Colonic mucosa (tissue), 4 donors: Measurements from ENCODE around the gene KCNIP2. TPM values are rescaled to one million over a fixed set of nuclear protein-coding genes. Genes with fewer than 3 reads are reported as not detected.

Experiments used
- DNase-seq: peaks from one replicate; pipeline ENCODE4 v3.0.0-alpha.2; 2020
- H3K27ac ChIP-seq: fragments of 200-600 bp; one replicate; pipeline ENCODE4 v1.8.0; 2021
- H3K27me3 ChIP-seq: fragments of 200-600 bp; one replicate; pipeline ENCODE4 v1.8.0; 2021
- H3K36me3 ChIP-seq: fragments of 200-600 bp; one replicate; pipeline ENCODE4 v1.8.0; 2021
- H3K4me1 ChIP-seq: fragments of 200-600 bp; one replicate; pipeline ENCODE4 v1.8.0; 2021; ENCODE audit warnings: mild to moderate bottlenecking
- H3K4me3 ChIP-seq: fragments of 200-600 bp; one replicate; pipeline ENCODE4 v1.8.0; 2021
- H3K9ac ChIP-seq, 2 donors: one replicate each; pipeline ENCODE4 v1.7.0; 2013; ENCODE audit warnings: control low read depth in 2 of 2, low read depth in 2 of 2, low read length in 2 of 2
- H3K9me3 ChIP-seq: fragments of 200-600 bp; one replicate; pipeline ENCODE4 v1.8.0; 2021
- intact Hi-C: fragments of 100-400 bp; cut with DNase I; formaldehyde crosslinking; loops from one replicate; pipeline ENCODE4 v1.14.1; 2022
- total RNA-seq, 2 donors: library from RNA; stranded (reverse); fragmentation: NEBNext Ultra II Directional in 1 of 2; extraction: Animal tissue kit (Norgen Biotek cat#: 25700) in 1 of 2; gene quantifications; one replicate each; pipeline ENCODE4 v1.2.1, GENCODE V29; 2021
- TF ChIP-seq, protein P1 (sequence below): fragments of 200-600 bp; IDR thresholded peaks from one replicate; pipeline ENCODE4 v1.8.0; 2022; ENCODE audit warnings: antibody characterized with exemption, mild to moderate bottlenecking
- donor health status: healthy.
- donor health status: DM: no; HTN: no; CAD: no.
- donor health status: DM: no; HTN: no; CAD: no.

Gene KCNIP2
- total RNA-seq, 2 donors from 2014 or later = 1.5 to 2.8 TPM

DNA sequence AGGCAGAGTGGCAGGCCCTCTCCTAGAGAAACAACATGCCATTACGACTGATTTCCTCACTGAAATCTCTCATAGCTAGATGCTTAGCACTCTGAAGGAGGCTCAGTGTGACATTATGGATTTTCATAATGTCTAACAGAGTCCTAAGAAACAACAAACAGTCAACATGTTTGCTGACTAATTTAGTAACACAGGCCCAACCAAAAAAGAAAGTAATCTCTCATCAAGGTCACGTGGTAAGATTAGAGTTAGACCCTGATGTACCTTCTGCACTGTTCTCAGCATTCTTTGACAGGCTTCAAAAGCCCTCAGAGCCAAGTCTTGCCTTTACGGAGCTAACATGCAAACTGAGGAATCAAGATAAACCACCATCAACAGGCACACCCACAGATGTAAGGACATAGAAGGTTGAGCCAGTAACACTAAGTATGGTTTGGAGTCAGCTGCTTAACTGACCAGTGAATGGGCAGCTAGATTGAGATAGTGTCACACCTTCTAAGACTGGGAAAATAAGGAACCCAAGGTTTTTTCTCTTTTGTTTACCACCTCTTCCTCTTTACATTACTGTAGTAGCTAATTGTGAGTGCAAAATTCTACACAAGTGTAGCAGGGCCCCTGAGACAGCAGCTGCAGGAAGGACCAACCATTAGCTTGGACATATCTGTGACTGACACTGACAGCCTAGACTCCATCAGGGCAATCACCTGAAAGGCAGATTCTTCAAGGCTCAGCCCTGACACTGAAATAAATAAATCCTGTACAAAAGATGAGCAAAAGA, 15.3 kb upstream of the KCNIP2 start:
- intact Hi-C loops = no loop called here
- TF ChIP-seq, protein P1, sequence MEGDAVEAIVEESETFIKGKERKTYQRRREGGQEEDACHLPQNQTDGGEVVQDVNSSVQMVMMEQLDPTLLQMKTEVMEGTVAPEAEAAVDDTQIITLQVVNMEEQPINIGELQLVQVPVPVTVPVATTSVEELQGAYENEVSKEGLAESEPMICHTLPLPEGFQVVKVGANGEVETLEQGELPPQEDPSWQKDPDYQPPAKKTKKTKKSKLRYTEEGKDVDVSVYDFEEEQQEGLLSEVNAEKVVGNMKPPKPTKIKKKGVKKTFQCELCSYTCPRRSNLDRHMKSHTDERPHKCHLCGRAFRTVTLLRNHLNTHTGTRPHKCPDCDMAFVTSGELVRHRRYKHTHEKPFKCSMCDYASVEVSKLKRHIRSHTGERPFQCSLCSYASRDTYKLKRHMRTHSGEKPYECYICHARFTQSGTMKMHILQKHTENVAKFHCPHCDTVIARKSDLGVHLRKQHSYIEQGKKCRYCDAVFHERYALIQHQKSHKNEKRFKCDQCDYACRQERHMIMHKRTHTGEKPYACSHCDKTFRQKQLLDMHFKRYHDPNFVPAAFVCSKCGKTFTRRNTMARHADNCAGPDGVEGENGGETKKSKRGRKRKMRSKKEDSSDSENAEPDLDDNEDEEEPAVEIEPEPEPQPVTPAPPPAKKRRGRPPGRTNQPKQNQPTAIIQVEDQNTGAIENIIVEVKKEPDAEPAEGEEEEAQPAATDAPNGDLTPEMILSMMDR = no peak
- H3K27me3 ChIP-seq = no peaks in the 10 kb centered on the region
- no peaks in the 10 kb centered on the region for H3K4me1 ChIP-seq
- H3K9me3 ChIP-seq = no peaks in the 10 kb centered on the region
- H3K36me3 ChIP-seq = no peaks in the 10 kb centered on the region
- H3K27ac ChIP-seq = no peak overlapping the region
- DNase-seq = no peak
- no peak overlapping the region for H3K9ac ChIP-seq
- H3K4me3 ChIP-seq = no peak overlapping the region

DNA sequence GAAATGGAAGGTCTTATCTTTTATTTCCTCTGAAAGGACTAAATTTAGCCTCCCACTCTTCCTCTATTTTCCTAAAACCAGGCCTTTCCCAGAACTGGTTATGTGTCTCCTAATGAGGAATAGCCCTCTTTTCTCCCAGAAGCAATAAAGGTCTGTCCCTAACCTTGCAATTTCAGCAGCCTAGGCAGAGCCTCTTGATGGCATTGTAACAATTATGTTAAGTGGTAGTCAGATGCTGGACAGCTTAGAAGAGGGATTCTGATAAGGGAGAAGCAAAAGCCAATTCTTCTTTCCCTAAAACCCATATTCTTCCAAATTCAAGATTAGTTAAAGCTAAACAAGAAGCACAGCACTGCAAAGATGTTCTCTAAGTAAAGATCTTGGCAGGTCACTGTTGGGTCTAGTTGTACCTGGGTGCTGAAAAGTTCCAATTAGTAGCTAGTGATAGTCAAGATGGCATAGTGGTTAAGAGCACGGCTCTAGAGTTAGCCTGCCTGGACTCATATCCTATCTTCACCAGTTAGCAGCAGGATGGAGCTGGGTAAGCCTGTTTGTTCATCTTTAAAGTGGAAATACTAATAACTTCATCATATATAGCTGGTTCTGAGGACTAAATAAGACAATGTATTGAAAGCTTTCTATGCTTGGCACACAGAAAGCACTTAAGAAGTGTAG, 14.3 kb upstream of the KCNIP2 start:
- intact Hi-C loops = no loop called here
- TF ChIP-seq, protein P1 = no peak
- Histone ChIP-seq H3K4me3 (no peak overlapping the region), H3K9ac (no peak overlapping the region), H3K27ac (no peak overlapping the region), H3K27me3 (no peaks in the 10 kb centered on the region), H3K4me1 (no peaks in the 10 kb centered on the region), H3K9me3 (no peaks in the 10 kb centered on the region), H3K36me3 (no peaks in the 10 kb centered on the region)
- DNase-seq = no peak

DNA sequence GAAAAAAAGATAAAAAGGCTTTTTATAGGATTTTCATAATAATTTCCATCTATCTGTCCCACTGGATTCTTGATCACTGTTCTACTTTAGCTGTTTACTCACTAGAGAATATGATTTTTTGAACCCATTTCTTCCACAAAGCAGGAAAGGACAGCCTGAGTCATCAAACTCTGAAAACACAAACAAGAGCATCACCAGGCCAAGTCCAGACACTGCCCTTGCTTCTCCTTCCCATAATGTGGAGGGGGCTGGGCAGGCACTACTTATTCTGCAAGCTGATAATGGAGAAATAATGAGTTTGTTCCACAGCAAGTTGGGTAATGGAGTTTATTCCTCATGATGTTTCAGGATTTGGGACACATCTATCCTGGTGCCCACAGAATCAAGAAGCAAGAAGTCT, 13.0 kb upstream of the KCNIP2 start:
- intact Hi-C loops = no loop called here
- Histone ChIP-seq H3K9me3 (no peaks in the 10 kb centered on the region), H3K27ac (no peak overlapping the region), H3K4me1 (no peaks in the 10 kb centered on the region), H3K9ac (no peak overlapping the region), H3K36me3 (no peaks in the 10 kb centered on the region), H3K4me3 (no peak overlapping the region), H3K27me3 (no peaks in the 10 kb centered on the region)
- DNase-seq = no peak
- TF ChIP-seq, protein P1 = no peak

DNA sequence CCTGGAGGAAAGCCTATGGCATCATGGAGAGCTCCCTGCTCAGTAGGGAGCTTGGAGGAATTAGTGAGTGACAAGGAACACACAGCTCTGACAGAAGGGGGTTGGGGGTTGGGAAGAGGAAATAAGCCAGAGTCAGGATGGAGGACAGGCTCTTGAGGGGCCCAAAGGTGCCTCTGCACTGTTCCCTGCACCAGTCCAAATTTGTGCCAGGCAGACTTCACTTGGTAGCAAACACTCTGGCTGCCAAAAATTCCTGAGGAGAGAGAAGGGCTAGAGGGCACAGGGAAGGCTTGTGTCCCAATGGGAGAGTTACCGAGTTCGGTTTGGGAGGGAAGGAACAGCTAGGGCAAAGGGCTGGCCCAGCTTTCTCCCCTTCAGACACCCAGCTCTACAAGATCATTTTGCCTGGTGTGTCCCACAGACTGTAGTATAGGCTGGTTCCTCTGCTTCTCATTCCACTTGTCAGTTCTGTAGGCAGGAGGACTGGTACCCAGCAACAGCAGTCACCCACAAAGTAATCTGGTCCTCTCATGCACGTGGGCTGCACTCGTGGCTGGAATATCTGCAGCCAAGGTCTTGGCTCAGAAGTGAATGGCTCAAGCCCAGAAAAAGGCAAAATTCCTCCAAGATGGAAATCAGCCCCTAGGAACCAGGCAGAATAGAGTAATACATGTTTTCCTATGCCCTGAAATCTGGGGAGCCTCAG, 8.0 kb upstream of the KCNIP2 start:
- Histone ChIP-seq H3K36me3 (no peaks in the 10 kb centered on the region), H3K27ac (no peak overlapping the region), H3K4me1 (no peaks in the 10 kb centered on the region), H3K4me3 (no peak overlapping the region), H3K27me3 (no peaks in the 10 kb centered on the region), H3K9me3 (no peaks in the 10 kb centered on the region), H3K9ac (no peak overlapping the region)
- intact Hi-C loops = no loop called here
- TF ChIP-seq, protein P1 = no peak
- DNase-seq = no peak

DNA sequence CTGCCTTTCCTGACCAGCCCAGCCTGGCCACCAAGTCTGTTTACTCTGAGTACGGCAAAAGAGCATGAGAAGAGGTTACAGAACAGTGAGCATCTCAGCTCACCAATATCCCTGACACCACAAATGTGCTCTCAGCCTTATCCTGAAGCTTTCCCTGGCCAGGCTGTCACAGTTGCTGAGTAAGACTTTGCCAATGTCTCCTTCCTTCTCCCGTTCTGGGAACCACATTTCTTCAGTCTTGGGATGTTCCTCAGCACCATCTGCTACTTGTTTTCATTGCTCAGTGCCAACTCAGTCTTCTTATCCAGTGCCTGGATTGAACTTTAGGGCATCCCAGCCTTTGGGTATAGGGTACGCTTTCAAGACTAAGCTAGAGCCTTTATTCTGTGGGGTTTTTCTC, 7.1 kb upstream of the KCNIP2 start:
- DNase-seq = no peak
- Histone ChIP-seq H3K9ac (no peak overlapping the region), H3K4me3 (no peak overlapping the region), H3K27ac (no peak overlapping the region), H3K9me3 (no peaks in the 10 kb centered on the region), H3K36me3 (no peaks in the 10 kb centered on the region), H3K27me3 (no peaks in the 10 kb centered on the region), H3K4me1 (no peaks in the 10 kb centered on the region)
- TF ChIP-seq, protein P1 = no peak
- intact Hi-C loops = no loop called here
